H1 (cell line): ENCODE measurements around the gene FBXW8. TPM values are rescaled to one million over a fixed set of nuclear protein-coding genes. Genes with fewer than 3 reads are reported as not detected.
A peak's percentile ranks its signal among the peaks of the same experiment; 100 is the strongest.

Experiments
- CTCF ChIA-PET: fragments of 300-600 bp; sonication (Branson Sonifier 250); formaldehyde crosslinking; loops from one replicate; lab custom pipeline; 2021; ENCODE audit not compliant: partially characterized antibody; lab: Charles Lee
- POLR2A ChIA-PET: fragments of 300-600 bp; sonication (Branson Sonifier 250); formaldehyde crosslinking; loops from one replicate; lab custom pipeline; 2021; ENCODE audit warnings: inconsistent platforms; ENCODE audit not compliant: partially characterized antibody; lab: Charles Lee
- DNase-seq, 2 experiments: peaks; one replicate each; pipeline versions ENCODE4 v3.0.0 to v3.0.0-alpha.2; 2010 to 2022; ENCODE audit warnings: low spot score in 2 of 2, low read depth in 1 of 2, mixed read lengths in 1 of 2
- FAIRE-seq: peaks from 2 replicates; lab custom pipeline; 2011; peaks lifted over from hg19 to GRCh38; lab: Jason Lieb, UNC
- H2AFZ ChIP-seq: 2 replicates; pipeline ENCODE4 v1.8.1; 2012; ENCODE audit warnings: low read length, inconsistent platforms
- H2AK5ac ChIP-seq: 2 replicates; pipeline ENCODE4 v1.6.1; 2013; ENCODE audit warnings: low read depth, low read length
- H2BK120ac ChIP-seq: replicated peaks from 2 replicates; pipeline ENCODE3; 2013; ENCODE audit warnings: low read depth, low read length, inconsistent platforms
- H2BK12ac ChIP-seq: 2 replicates; pipeline ENCODE4 v1.6.1; 2013; ENCODE audit warnings: low read depth, low read length
- H2BK15ac ChIP-seq: 2 replicates; pipeline ENCODE4 v1.6.1; 2013; ENCODE audit warnings: low read length
- H2BK20ac ChIP-seq: 2 replicates; pipeline ENCODE4 v1.6.1; 2013; ENCODE audit warnings: low read length
- H2BK5ac ChIP-seq: 2 replicates; pipeline ENCODE4 v1.6.1; 2013; ENCODE audit warnings: low read depth, low read length
- H3K14ac ChIP-seq: 2 replicates; pipeline ENCODE4 v1.6.1; 2013; ENCODE audit warnings: inconsistent platforms; ENCODE audit not compliant: insufficient read length
- H3K18ac ChIP-seq: 2 replicates; pipeline ENCODE4 v1.6.1; 2013; ENCODE audit warnings: low read length; ENCODE audit errors: extremely low read depth
- H3K23ac ChIP-seq: 2 replicates; pipeline ENCODE4 v1.6.1; 2013; ENCODE audit warnings: inconsistent platforms; ENCODE audit not compliant: insufficient read length
- H3K23me2 ChIP-seq: 2 replicates; pipeline ENCODE4 v1.6.1; 2013; ENCODE audit warnings: low read depth, low read length
- H3K27ac ChIP-seq: 2 replicates; pipeline ENCODE4 v1.6.1; 2011; ENCODE audit warnings: low read depth, low read length, inconsistent platforms
- H3K27me3 ChIP-seq, 4 experiments: replicated peaks in 1 of 4; 1 replicate in 1 of 4; 2 replicates in 3 of 4; pipeline versions ENCODE4 v1.6.1 to v1.8.1; 2011 to 2013; ENCODE audit warnings: low read length in 3 of 4, mild to moderate bottlenecking in 3 of 4, inconsistent platforms in 2 of 4, mixed read lengths in 2 of 4, moderate library complexity in 1 of 4; ENCODE audit not compliant: control insufficient read depth in 3 of 4, insufficient read depth in 3 of 4; ENCODE audit errors: extremely low read depth in 1 of 4
- H3K36me3 ChIP-seq, 4 experiments: 2 replicates each; pipeline versions ENCODE4 v1.6.1 to v1.8.1; 2011 to 2013; ENCODE audit warnings: mild to moderate bottlenecking in 4 of 4, low read length in 3 of 4, moderate library complexity in 2 of 4, control low read depth in 1 of 4, inconsistent platforms in 1 of 4; ENCODE audit not compliant: insufficient read depth in 4 of 4, control insufficient read depth in 2 of 4
- H3K4ac ChIP-seq: replicated peaks from 2 replicates; pipeline ENCODE3; 2013; ENCODE audit warnings: low read length, low read depth, mixed read lengths, inconsistent platforms; ENCODE audit not compliant: insufficient read length
- H3K4me1 ChIP-seq, 4 experiments: replicated peaks in 1 of 4; 1 replicate in 1 of 4; 2 replicates in 3 of 4; pipeline versions ENCODE4 v1.6.1 to v1.8.1; 2011 to 2013; ENCODE audit warnings: low read length in 3 of 4, inconsistent platforms in 2 of 4, mixed read lengths in 1 of 4; ENCODE audit not compliant: insufficient read depth in 4 of 4, control insufficient read depth in 3 of 4
- H3K4me2 ChIP-seq, 2 experiments: 2 replicates each; pipeline versions ENCODE4 v1.6.1 to v1.8.1; 2011 to 2013; ENCODE audit warnings: low read depth in 2 of 2, low read length in 2 of 2, control low read depth in 1 of 2, inconsistent platforms in 1 of 2, mild to moderate bottlenecking in 1 of 2; ENCODE audit not compliant: insufficient read depth in 1 of 2
- H3K4me3 ChIP-seq, 4 experiments: fragments of 200-600, 300-600 bp in 1 of 4; sonication (generic), shearing (Covaris generic), sonication (Bioruptor Twin) in 1 of 4; 2 replicates each; pipeline versions ENCODE4 v1.5.1 to v1.8.1; 2011 to 2016; ENCODE audit warnings: low read length in 4 of 4, low read depth in 3 of 4, control low read depth in 2 of 4, inconsistent platforms in 2 of 4, mild to moderate bottlenecking in 2 of 4, mixed read lengths in 1 of 4, moderate library complexity in 1 of 4; ENCODE audit not compliant: insufficient read depth in 2 of 4; ENCODE audit errors: extremely low read depth in 1 of 4
- H3K56ac ChIP-seq: replicated peaks from 2 replicates; pipeline ENCODE3; 2013; ENCODE audit warnings: low read depth, mild to moderate bottlenecking, mixed read lengths, low read length, inconsistent platforms; ENCODE audit not compliant: insufficient read length
- H3K79me1 ChIP-seq: 2 replicates; pipeline ENCODE4 v1.6.1; 2013; ENCODE audit warnings: low read depth, low read length, control low read depth
- H3K79me2 ChIP-seq, 2 experiments: 2 replicates each; pipeline versions ENCODE4 v1.6.1 to v1.8.1; 2012 to 2013; ENCODE audit warnings: low read length in 2 of 2, mild to moderate bottlenecking in 2 of 2, inconsistent platforms in 1 of 2; ENCODE audit not compliant: insufficient read depth in 2 of 2, control insufficient read depth in 1 of 2
- H3K9ac ChIP-seq, 4 experiments: replicated peaks in 1 of 4; 1 replicate in 1 of 4; 2 replicates in 3 of 4; pipeline versions ENCODE4 v1.6.1 to v1.8.1; 2011 to 2013; ENCODE audit warnings: low read depth in 3 of 4, low read length in 3 of 4, control low read depth in 2 of 4, mild to moderate bottlenecking in 2 of 4, moderate library complexity in 2 of 4, inconsistent platforms in 1 of 4; ENCODE audit errors: extremely low read depth in 1 of 4
- H3K9me3 ChIP-seq, 2 experiments: 2 replicates each; pipeline versions ENCODE4 v1.6.1 to v1.8.1; 2012 to 2013; ENCODE audit warnings: mild to moderate bottlenecking in 2 of 2, moderate library complexity in 2 of 2, control low read depth in 1 of 2, inconsistent platforms in 1 of 2, low read depth in 1 of 2, low read length in 1 of 2, mixed read lengths in 1 of 2; ENCODE audit not compliant: insufficient read depth in 2 of 2
- H4K20me1 ChIP-seq, 2 experiments: replicated peaks in 1 of 2; 2 replicates each; pipeline versions ENCODE3 to v1.8.1; 2011 to 2013; ENCODE audit warnings: inconsistent platforms in 2 of 2, low read length in 2 of 2, mild to moderate bottlenecking in 1 of 2; ENCODE audit not compliant: insufficient read depth in 2 of 2, control insufficient read depth in 1 of 2
- H4K5ac ChIP-seq: 2 replicates; pipeline ENCODE4 v1.6.1; 2013; ENCODE audit warnings: low read length, low read depth, mixed read lengths, inconsistent platforms; ENCODE audit not compliant: insufficient read length
- H4K8ac ChIP-seq: 2 replicates; pipeline ENCODE4 v1.8.0; 2013; ENCODE audit warnings: mild to moderate bottlenecking, moderate library complexity, low read length, inconsistent platforms; ENCODE audit not compliant: insufficient read depth; ENCODE audit errors: extremely low read depth
- H4K91ac ChIP-seq: replicated peaks from 2 replicates; pipeline ENCODE3; 2013; ENCODE audit warnings: low read length, mixed read lengths, inconsistent platforms; ENCODE audit not compliant: insufficient read length
- CEBPB ChIP-seq: IDR thresholded peaks from 2 replicates; pipeline ENCODE4 v1.6.1; 2012; ENCODE audit warnings: low read depth, low read length
- RAD21 ChIP-seq, 2 experiments: IDR thresholded peaks in 1 of 2; conservative IDR thresholded peaks in 1 of 2; 2 replicates each; pipeline ENCODE4 v1.6.1; 2011; ENCODE audit warnings: low read depth in 2 of 2, low read length in 2 of 2, improper control_type of control experiment in 1 of 2, inconsistent platforms in 1 of 2, mild to moderate bottlenecking in 1 of 2, moderate library complexity in 1 of 2
- SP4 ChIP-seq: IDR thresholded peaks from 2 replicates; pipeline ENCODE4 v1.6.1; 2012; ENCODE audit warnings: low read length, inconsistent platforms
- WGBS, 2 experiments: shearing (Covaris generic) in 1 of 2; methylation state at CpG; one replicate each; pipeline versions ENCODE4 v1.1.6 to v1.1.7; 2013 to 2015; ENCODE audit warnings: low lambda C conversion rate in 2 of 2, mixed read lengths in 2 of 2, inconsistent platforms in 1 of 2, low coverage in 1 of 2, missing lambda C conversion rate in 1 of 2; ENCODE audit not compliant: insufficient replicate concordance in 2 of 2, insufficient coverage in 1 of 2, insufficient read length in 1 of 2; ENCODE audit errors: extremely low coverage in 1 of 2, missing lambda C conversion rate in 1 of 2; 5-methylcytosine and 5-hydroxymethylcytosine counted together
- polyA plus RNA-seq, 7 experiments: library from polyadenylated mRNA; depleted of rRNA in 3 of 7; stranded (reverse) in 5 of 7; unstranded in 2 of 7; fragments of >200 nt in 5 of 7; fragments of 200-250 nt in 2 of 7; gene quantifications; 1 replicate in 5 of 7; 2 replicates in 1 of 7; 4 replicates in 1 of 7; pipeline versions ENCODE4 v1.2.1 to v1.2.3, GENCODE V29; 2011 to 2013; ENCODE audit warnings: missing spikeins in 2 of 7, mixed read lengths in 2 of 7
- total RNA-seq: library from RNA; stranded (reverse); fragmentation: NEBNext Ultra II Directional; extraction: Animal tissue kit (Norgen Biotek cat#: 25700); gene quantifications from 2 replicates; pipeline ENCODE4 v1.2.1, GENCODE V29; 2021
- TF ChIP-seq, protein P1 (sequence below), 3 experiments: IDR thresholded peaks; 1 replicate in 2 of 3; 2 replicates in 1 of 3; pipeline versions ENCODE4 v1.5.1 to v1.6.1; 2011; ENCODE audit warnings: low read length in 3 of 3, mild to moderate bottlenecking in 3 of 3, inconsistent platforms in 2 of 3, low read depth in 1 of 3, moderate library complexity in 1 of 3; ENCODE audit not compliant: insufficient read depth in 1 of 3; ENCODE audit errors: control extremely low read depth in 1 of 3

The FBXW8 gene
- total and polyA plus RNA-seq, 2 of the 8 experiments (the other 6 are each of a cell fraction or from before 2014, with no cell fraction given) = 15.8 to 16.0 TPM

DNA sequence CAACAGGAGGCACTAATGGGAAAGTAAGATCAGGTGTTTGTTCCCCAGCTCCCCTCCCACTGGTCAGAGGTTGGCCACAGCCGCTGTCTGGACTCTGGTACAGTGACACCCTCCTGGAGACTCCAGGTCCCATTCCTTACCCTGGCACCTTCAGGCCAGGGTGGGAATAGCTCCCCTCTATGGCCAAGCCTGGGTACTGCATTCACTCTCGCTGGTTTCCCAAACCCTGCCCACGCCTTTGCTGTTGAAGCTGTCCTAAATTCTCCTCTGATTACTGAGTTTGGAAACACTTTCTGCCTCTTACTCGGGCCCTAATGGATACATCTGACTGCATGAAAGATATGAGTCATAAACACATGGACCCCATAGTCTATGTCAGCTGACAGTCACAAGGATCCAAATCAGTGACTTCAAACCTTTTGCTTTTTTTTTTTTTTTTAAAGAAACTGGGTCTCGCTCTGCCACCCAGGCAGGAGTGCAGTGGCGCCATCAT lies 47.4 kb upstream of the FBXW8 start:
- Histone ChIP-seq H2BK20ac (no peak overlapping the region), H3K4me2 (no peak overlapping the region), H3K36me3 (no peaks in the 10 kb centered on the region), H3K4me3 (no peak overlapping the region), H2AFZ (no peak overlapping the region), H3K4ac (no peak overlapping the region), H4K8ac (no peak overlapping the region), H3K27ac (no peak overlapping the region), H3K9me3 (no peaks in the 10 kb centered on the region), H3K56ac (no peak overlapping the region), H4K20me1 (no peaks in the 10 kb centered on the region), H4K91ac (no peak overlapping the region), H4K5ac (no peak overlapping the region), H3K9ac (no peak overlapping the region), H3K23ac (no peak overlapping the region), H3K79me2 (no peaks in the 10 kb centered on the region), H3K14ac (no peak overlapping the region), H2AK5ac (no peak overlapping the region), H3K23me2 (no peaks in the 10 kb centered on the region), H3K27me3 (no peaks in the 10 kb centered on the region), H3K79me1 (no peaks in the 10 kb centered on the region), H2BK15ac (no peak overlapping the region), H2BK12ac (no peak overlapping the region), H3K18ac (no peak overlapping the region), H2BK5ac (no peak overlapping the region), H2BK120ac (no peak overlapping the region), H3K4me1 (no peaks in the 10 kb centered on the region; a peak in 1 of 7 replicates)
- DNase-seq (peak; percentile 47 to 91), FAIRE-seq (peak; percentile 84)
- TF ChIP-seq CEBPB (no peak), RAD21 (IDR thresholded peaks at IDR 0.05 in 1 of 2, conservative IDR thresholded peaks at IDR 0.05 in 1 of 2; ENCODE audit: low read depth in 2 of 2, low read length in 2 of 2) (peak; percentile 69 to 76), SP4 (no peak)
- TF ChIP-seq, protein P1, sequence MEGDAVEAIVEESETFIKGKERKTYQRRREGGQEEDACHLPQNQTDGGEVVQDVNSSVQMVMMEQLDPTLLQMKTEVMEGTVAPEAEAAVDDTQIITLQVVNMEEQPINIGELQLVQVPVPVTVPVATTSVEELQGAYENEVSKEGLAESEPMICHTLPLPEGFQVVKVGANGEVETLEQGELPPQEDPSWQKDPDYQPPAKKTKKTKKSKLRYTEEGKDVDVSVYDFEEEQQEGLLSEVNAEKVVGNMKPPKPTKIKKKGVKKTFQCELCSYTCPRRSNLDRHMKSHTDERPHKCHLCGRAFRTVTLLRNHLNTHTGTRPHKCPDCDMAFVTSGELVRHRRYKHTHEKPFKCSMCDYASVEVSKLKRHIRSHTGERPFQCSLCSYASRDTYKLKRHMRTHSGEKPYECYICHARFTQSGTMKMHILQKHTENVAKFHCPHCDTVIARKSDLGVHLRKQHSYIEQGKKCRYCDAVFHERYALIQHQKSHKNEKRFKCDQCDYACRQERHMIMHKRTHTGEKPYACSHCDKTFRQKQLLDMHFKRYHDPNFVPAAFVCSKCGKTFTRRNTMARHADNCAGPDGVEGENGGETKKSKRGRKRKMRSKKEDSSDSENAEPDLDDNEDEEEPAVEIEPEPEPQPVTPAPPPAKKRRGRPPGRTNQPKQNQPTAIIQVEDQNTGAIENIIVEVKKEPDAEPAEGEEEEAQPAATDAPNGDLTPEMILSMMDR (IDR thresholded peaks at IDR 0.05; ENCODE audit: control extremely low read depth in 1 of 3, insufficient read depth in 1 of 3, low read depth in 1 of 3, low read length in 3 of 3) = peak; percentile 82 to 96 (median 90)
- POLR2A ChIA-PET = interaction anchor here (0.6 to 1.4 kb wide), 4 partner anchors 17 to 271 kb away, joined by 3 to 5 read pairs (median 4); no protein-coding TSS in a partner anchor
- CTCF ChIA-PET = interaction anchor here (0.6 to 3.3 kb wide), 53 partner anchors 8 to 773 kb away, joined by 3 to 39 read pairs (median 4); partner anchors contain the start of gene HRK
- WGBS, 2 experiments = 60% methylated on average over 6 of the region's 6 CpGs; no CpG with 5 or more reads in 1 of the 2 experiments
